Stimulated activated CD4-positive, alpha-beta T cell treated with anti-CD3 and anti-CD28 coated beads, TNF-alpha, amount 100 ng/mL, for 48 hours (primary cell): ENCODE measurements around the gene PLVAP.

Experiments
- DNase-seq, 3 donors: peaks; one replicate each; pipeline ENCODE4 v3.0.0-alpha.2; 2020; ENCODE audit warnings: low read depth in 3 of 3

Gene PLVAP

GRCh38 chr19:17376935-17377600 lies at the start of gene PLVAP:
Gene PLVAP, minus strand, starts transcription at chr19:17377342. Its CDS starts 54 bp downstream, at chr19:17377288.
- DNase-seq = no peak

- DNase-seq = no peak
These were observed 47.7 kb upstream of the PLVAP start for GRCh38 chr19:17424743-17425365.

GRCh38 chr19:17423429-17424208 lies 46.5 kb upstream of the PLVAP start:
- DNase-seq = no peak

- no peak for DNase-seq
These were observed 44.8 kb upstream of the PLVAP start for GRCh38 chr19:17421942-17422341.

- no peak for DNase-seq
These were observed 43.4 kb upstream of the PLVAP start for GRCh38 chr19:17420475-17420924.

- peak; percentile 89 to 93 (median 90) for DNase-seq
These were observed 42.7 kb upstream of the PLVAP start, which contains the start of gene MVB12A for GRCh38 chr19:17419621-17420474. Gene MVB12A, plus strand, starts transcription at chr19:17420047. Its CDS starts 89 bp downstream, at chr19:17420136.

GRCh38 chr19:17419154-17419620 lies 42.0 kb upstream of the PLVAP start:
- no peak for DNase-seq

- no peak for DNase-seq
These were observed 41.6 kb upstream of the PLVAP start for GRCh38 chr19:17418710-17419109.

- no peak for DNase-seq
These were observed 38.0 kb upstream of the PLVAP start for GRCh38 chr19:17415121-17415520.

GRCh38 chr19:17414097-17414496 lies 37.0 kb upstream of the PLVAP start:
- DNase-seq = no peak

GRCh38 chr19:17411801-17412200 lies 34.7 kb upstream of the PLVAP start:
- no peak for DNase-seq

GRCh38 chr19:17409990-17410389 lies 32.8 kb upstream of the PLVAP start:
- no peak for DNase-seq

- no peak for DNase-seq
These were observed 29.7 kb upstream of the PLVAP start for GRCh38 chr19:17406887-17407196.

GRCh38 chr19:17406046-17406886 lies 29.1 kb upstream of the PLVAP start:
- no peak for DNase-seq

- DNase-seq = peak in 1 of 3 donors; percentile 55
These were observed 28.3 kb upstream of the PLVAP start, which contains the start of gene BST2 for GRCh38 chr19:17405250-17406045. Gene BST2, minus strand, starts transcription at chr19:17405630. Its CDS starts 55 bp downstream, at chr19:17405575.

GRCh38 chr19:17404621-17405249 lies 27.6 kb upstream of the PLVAP start:
- no peak for DNase-seq

- no peak for DNase-seq
These were observed 26.9 kb upstream of the PLVAP start for GRCh38 chr19:17404015-17404414.

- DNase-seq = peak in 1 of 3 donors; percentile 50
These were observed 26.1 kb upstream of the PLVAP start for GRCh38 chr19:17402982-17403855.
